ENCODE data around the gene ZNF701.
"Not testable (repeated sequence)": the region's sequence is repeated elsewhere in the genome, so short reads cannot be mapped to it uniquely, and the experiment has no call there.

The ZNF701 gene

DNA sequence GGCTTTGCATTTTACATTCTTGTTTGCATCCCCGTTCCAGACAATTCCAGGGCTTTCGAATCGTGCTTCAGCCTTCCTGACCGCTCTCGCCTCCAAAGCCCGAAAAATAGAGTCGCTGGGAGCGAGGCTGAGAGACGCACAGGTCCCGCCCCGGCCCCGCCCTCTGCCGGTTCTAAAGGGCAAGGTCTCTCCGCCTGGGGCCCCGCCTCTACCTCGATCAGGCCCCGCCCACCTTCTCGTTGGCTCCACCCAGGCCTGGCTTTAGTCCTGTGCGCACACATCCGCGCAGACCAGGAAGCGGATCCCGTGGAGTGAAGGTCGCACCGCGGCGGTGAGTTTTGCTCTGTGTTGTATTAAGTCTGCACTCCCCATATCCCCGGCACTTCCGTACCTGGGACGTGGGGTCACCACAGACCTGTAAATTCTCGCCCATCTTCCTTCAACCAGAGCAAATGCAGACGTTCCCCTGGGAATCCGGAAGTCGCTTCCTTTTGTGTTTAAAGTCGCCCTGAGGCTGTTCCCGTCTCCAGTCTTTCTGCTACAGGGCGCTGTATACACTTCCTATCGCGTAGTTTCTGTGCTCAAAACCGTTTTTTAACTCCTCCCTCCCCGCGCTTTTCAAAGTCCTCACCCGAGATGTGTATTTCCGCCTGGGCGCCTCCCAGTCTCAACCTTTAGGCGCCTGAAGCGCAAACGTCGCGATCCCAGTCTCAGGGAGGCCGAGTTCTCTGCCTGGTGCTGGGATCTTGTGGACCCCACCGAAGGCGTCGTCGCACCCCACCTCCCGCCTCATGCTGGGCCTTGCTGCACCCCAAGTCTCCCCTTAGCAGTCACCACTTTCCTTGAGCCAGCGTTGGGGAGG, at the start of gene ZNF701:
ZNF701 (plus strand) TSS at position 288 of the 862 bp plus-strand sequence. CDS start 3,861 bp downstream, outside the sequence.
- H3K4me1 ChIP-seq (ENCODE audit: control insufficient read depth in 5 of 5, insufficient read depth in 5 of 5, low read length in 5 of 5), result peaks cover 1 to 17% (median 16%) of the 10 kb centered on the region in 5 donors
- H3K9ac ChIP-seq (ENCODE audit: low read length in 5 of 5), result peak within 1 kb of the TSS; percentile 73 to 90 (median 84)
- peaks cover 3 to 28% (median 13%) of the 10 kb centered on the region in 5 donors for H3K36me3 ChIP-seq (ENCODE audit: control insufficient read depth in 5 of 5, insufficient read depth in 5 of 5, low read length in 5 of 5)
- peaks cover 0 to 5% (median 0%) of the 10 kb centered on the region in 5 donors for H3K9me3 ChIP-seq (ENCODE audit: control insufficient read depth in 5 of 5, low read length in 5 of 5)
- H3K27ac ChIP-seq (ENCODE audit: low read depth, low read length), result peak within 1 kb of the TSS; percentile 77
- H3K27me3 ChIP-seq (ENCODE audit: control insufficient read depth in 5 of 5, insufficient read depth in 4 of 5, low read length in 5 of 5), result no peaks in the 10 kb centered on the region
- H3K4me3 ChIP-seq (ENCODE audit: low read depth in 1 of 5, low read length in 5 of 5), result peak within 1 kb of the TSS; percentile 99 to 100 (median 99)

DNA sequence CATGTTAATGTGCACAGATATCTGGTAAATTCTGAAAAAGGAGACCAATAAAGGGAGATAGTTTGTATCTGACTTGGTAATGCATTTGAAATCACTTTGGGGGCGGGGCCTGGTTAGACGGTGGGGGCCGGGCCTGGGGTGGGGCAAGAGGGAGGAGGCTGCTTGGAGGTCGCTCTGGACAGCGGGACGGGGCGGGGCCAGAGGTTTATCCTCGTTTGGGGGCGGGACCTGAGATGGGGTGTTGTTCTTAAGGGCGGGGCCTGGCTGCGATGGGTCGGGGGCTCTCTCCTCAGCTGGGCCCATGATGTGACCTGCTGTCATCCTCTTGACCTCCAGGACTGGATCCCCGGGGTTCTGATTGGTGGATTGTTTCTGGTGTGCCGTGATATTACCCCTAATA, 47.5 kb upstream of the ZNF701 start:
- Histone ChIP-seq H3K9me3 (ENCODE audit: control insufficient read depth in 5 of 5, low read length in 5 of 5) (peaks cover 0 to 8% (median 5%) of the 10 kb centered on the region in 5 donors), H3K4me3 (ENCODE audit: low read depth in 1 of 5, low read length in 5 of 5) (no peak overlapping the region), H3K4me1 (ENCODE audit: control insufficient read depth in 5 of 5, insufficient read depth in 5 of 5, low read length in 5 of 5) (peaks cover 0 to 7% (median 3%) of the 10 kb centered on the region in 5 donors), H3K27ac (ENCODE audit: low read depth, low read length) (no peak overlapping the region), H3K9ac (ENCODE audit: low read length in 5 of 5) (no peak overlapping the region), H3K36me3 (ENCODE audit: control insufficient read depth in 5 of 5, insufficient read depth in 5 of 5, low read length in 5 of 5) (no peaks in the 10 kb centered on the region), H3K27me3 (ENCODE audit: control insufficient read depth in 5 of 5, insufficient read depth in 4 of 5, low read length in 5 of 5) (no peaks in the 10 kb centered on the region)

GRCh38 chr19:52524086-52524485, 46.0 kb upstream of the ZNF701 start:
- Histone ChIP-seq H3K9me3 (ENCODE audit: control insufficient read depth in 5 of 5, low read length in 5 of 5) (peaks cover 0 to 5% (median 0%) of the 10 kb centered on the region in 5 donors), H3K36me3 (ENCODE audit: control insufficient read depth in 5 of 5, insufficient read depth in 5 of 5, low read length in 5 of 5) (no peaks in the 10 kb centered on the region), H3K4me1 (ENCODE audit: control insufficient read depth in 5 of 5, insufficient read depth in 5 of 5, low read length in 5 of 5) (peaks cover 1 to 20% (median 16%) of the 10 kb centered on the region in 5 donors), H3K4me3 (ENCODE audit: low read depth in 1 of 5, low read length in 5 of 5) (no peak overlapping the region), H3K27me3 (ENCODE audit: control insufficient read depth in 5 of 5, insufficient read depth in 4 of 5, low read length in 5 of 5) (no peaks in the 10 kb centered on the region), H3K27ac (ENCODE audit: low read depth, low read length) (no peak overlapping the region), H3K9ac (ENCODE audit: low read length in 5 of 5) (no peak overlapping the region)

GRCh38 chr19:52527134-52527955, 42.7 kb upstream of the ZNF701 start, which contains the start of gene ZNF808:
TSS of gene ZNF808 (plus strand) at chr19:52527668. CDS start at chr19:52543285, 15,617 bp downstream.
- Histone ChIP-seq H3K36me3 (ENCODE audit: control insufficient read depth in 5 of 5, insufficient read depth in 5 of 5, low read length in 5 of 5) (no peaks in the 10 kb centered on the region), H3K9me3 (ENCODE audit: control insufficient read depth in 5 of 5, low read length in 5 of 5) (no peaks in the 10 kb centered on the region), H3K27ac (ENCODE audit: low read depth, low read length) (peak within 1 kb of the TSS; percentile 93), H3K4me1 (ENCODE audit: control insufficient read depth in 5 of 5, insufficient read depth in 5 of 5, low read length in 5 of 5) (peaks cover 1 to 22% (median 16%) of the 10 kb centered on the region in 5 donors), H3K27me3 (ENCODE audit: control insufficient read depth in 5 of 5, insufficient read depth in 4 of 5, low read length in 5 of 5) (no peaks in the 10 kb centered on the region), H3K4me3 (ENCODE audit: low read depth in 1 of 5, low read length in 5 of 5) (peak within 1 kb of the TSS; percentile 87 to 96 (median 93)), H3K9ac (ENCODE audit: low read length in 5 of 5) (peak within 1 kb of the TSS; percentile 86 to 96 (median 92))

DNA sequence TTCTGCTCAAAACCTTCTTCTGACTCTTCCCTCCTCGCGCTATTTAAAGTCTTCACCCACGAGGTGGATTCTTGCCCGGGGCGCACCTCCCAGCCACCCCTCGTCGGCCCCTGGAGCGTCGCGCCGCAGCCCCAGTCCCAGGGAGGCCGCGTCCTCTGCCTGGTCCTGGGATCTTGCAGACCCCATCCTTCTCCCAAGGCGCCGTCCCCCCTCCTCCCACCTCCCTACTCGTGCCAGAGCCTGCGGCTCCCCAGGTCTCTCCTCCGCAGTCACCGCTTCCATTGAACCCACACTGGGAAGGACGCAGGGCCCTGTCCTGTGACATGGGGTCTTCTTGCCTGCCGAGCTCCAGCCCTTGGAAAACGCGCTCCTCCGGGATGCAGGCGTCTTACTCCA, 42.1 kb upstream of the ZNF701 start:
- Histone ChIP-seq H3K9me3 (ENCODE audit: control insufficient read depth in 5 of 5, low read length in 5 of 5) (no peaks in the 10 kb centered on the region), H3K36me3 (ENCODE audit: control insufficient read depth in 5 of 5, insufficient read depth in 5 of 5, low read length in 5 of 5) (no peaks in the 10 kb centered on the region), H3K9ac (ENCODE audit: low read length in 5 of 5) (peak overlapping the region; percentile 86 to 96 (median 92)), H3K27me3 (ENCODE audit: control insufficient read depth in 5 of 5, insufficient read depth in 4 of 5, low read length in 5 of 5) (no peaks in the 10 kb centered on the region), H3K27ac (ENCODE audit: low read depth, low read length) (peak overlapping the region; percentile 89), H3K4me1 (ENCODE audit: control insufficient read depth in 5 of 5, insufficient read depth in 5 of 5, low read length in 5 of 5) (peaks cover 1 to 22% (median 16%) of the 10 kb centered on the region in 5 donors), H3K4me3 (ENCODE audit: low read depth in 1 of 5, low read length in 5 of 5) (peak overlapping the region; percentile 87 to 96 (median 92))

DNA sequence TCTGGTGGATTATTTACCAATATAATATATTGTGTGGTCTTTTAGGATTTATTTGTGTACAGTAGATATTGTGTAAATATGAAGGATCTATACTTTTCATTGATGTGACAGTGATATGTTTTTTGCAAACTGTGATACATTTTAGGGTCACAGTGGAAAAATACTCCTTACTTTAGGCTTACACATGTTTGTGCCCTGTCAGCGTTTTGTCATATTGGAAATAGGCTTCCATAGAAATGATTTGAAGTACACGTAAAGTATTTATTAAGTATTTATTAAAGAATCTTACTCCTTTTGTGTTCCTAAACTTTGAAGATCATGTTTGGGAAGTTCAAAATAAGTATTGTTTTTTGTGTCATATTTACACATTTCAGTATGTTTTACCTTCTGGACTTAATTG, 37.6 kb upstream of the ZNF701 start:
- H3K9ac ChIP-seq (ENCODE audit: low read length in 5 of 5), result no peak overlapping the region
- no peak overlapping the region for H3K4me3 ChIP-seq (ENCODE audit: low read depth in 1 of 5, low read length in 5 of 5)
- H3K36me3 ChIP-seq (ENCODE audit: control insufficient read depth in 5 of 5, insufficient read depth in 5 of 5, low read length in 5 of 5), result no peaks in the 10 kb centered on the region
- H3K9me3 ChIP-seq (ENCODE audit: control insufficient read depth in 5 of 5, low read length in 5 of 5), result no peaks in the 10 kb centered on the region
- no peak overlapping the region for H3K27ac ChIP-seq (ENCODE audit: low read depth, low read length)
- peaks cover 1 to 44% (median 41%) of the 10 kb centered on the region in 5 donors for H3K4me1 ChIP-seq (ENCODE audit: control insufficient read depth in 5 of 5, insufficient read depth in 5 of 5, low read length in 5 of 5)
- H3K27me3 ChIP-seq (ENCODE audit: control insufficient read depth in 5 of 5, insufficient read depth in 4 of 5, low read length in 5 of 5), result no peaks in the 10 kb centered on the region

DNA sequence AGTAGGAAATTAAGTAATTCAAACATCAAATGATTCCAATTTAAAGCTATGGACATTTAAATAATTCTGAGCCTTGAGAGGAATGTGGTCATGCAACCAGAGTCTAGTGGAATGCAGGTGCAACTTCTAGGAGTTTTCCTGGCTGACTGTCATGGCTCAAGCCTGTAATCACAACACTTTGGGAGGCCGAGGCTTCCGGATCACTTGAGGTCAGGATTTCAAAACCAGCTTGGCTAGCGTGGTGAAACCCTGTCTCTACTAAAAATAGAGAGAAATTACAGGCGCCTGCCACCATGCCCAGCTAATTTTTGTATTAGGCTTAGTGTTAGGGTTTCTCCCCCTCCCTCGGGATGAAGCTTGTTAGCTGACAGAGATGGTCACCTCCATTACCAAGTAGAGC, 36.2 kb upstream of the ZNF701 start:
- Histone ChIP-seq H3K27me3 (ENCODE audit: control insufficient read depth in 5 of 5, insufficient read depth in 4 of 5, low read length in 5 of 5) (no peaks in the 10 kb centered on the region), H3K27ac (ENCODE audit: low read depth, low read length) (peak overlapping the region; percentile 75), H3K4me3 (ENCODE audit: low read depth in 1 of 5, low read length in 5 of 5) (no peak overlapping the region), H3K9ac (ENCODE audit: low read length in 5 of 5) (no peak overlapping the region), H3K4me1 (ENCODE audit: control insufficient read depth in 5 of 5, insufficient read depth in 5 of 5, low read length in 5 of 5) (peaks cover 0 to 32% (median 29%) of the 10 kb centered on the region in 5 donors), H3K36me3 (ENCODE audit: control insufficient read depth in 5 of 5, insufficient read depth in 5 of 5, low read length in 5 of 5) (no peaks in the 10 kb centered on the region), H3K9me3 (ENCODE audit: control insufficient read depth in 5 of 5, low read length in 5 of 5) (no peaks in the 10 kb centered on the region)

DNA sequence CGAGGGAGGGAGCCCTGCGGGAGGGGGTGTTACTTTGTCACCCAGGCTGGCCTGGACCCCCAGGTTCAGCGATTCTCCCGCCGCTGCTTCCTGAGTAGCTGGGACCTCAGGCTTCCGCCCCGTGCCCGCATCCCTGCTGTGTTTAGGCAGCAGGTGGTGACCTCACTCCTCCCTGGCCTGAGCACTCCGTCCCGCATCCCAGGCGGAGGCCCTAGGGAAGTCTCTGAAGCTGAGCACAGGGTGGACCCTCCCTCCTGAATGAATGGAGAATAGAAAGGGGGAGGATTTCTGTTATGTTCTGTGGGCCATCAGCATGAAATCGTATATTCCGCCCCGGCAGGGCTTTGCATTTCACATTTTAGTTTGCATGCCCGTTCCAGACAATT, 34.7 kb upstream of the ZNF701 start:
- H3K4me3 ChIP-seq (ENCODE audit: low read depth in 1 of 5, low read length in 5 of 5), result peak overlapping the region; percentile 70 to 91 (median 82)
- peak overlapping the region; percentile 72 for H3K27ac ChIP-seq (ENCODE audit: low read depth, low read length)
- H3K4me1 ChIP-seq (ENCODE audit: control insufficient read depth in 5 of 5, insufficient read depth in 5 of 5, low read length in 5 of 5), result peaks cover 0 to 31% (median 28%) of the 10 kb centered on the region in 5 donors
- not testable (repeated sequence) for H3K9me3 ChIP-seq (ENCODE audit: control insufficient read depth in 5 of 5, low read length in 5 of 5); H3K27me3 ChIP-seq (ENCODE audit: control insufficient read depth in 5 of 5, insufficient read depth in 4 of 5, low read length in 5 of 5); H3K9ac ChIP-seq (ENCODE audit: low read length in 5 of 5); H3K36me3 ChIP-seq (ENCODE audit: control insufficient read depth in 5 of 5, insufficient read depth in 5 of 5, low read length in 5 of 5)

- peaks cover 0 to 31% (median 28%) of the 10 kb centered on the region in 5 donors for H3K4me1 ChIP-seq (ENCODE audit: control insufficient read depth in 5 of 5, insufficient read depth in 5 of 5, low read length in 5 of 5)
- H3K27me3 ChIP-seq (ENCODE audit: control insufficient read depth in 5 of 5, insufficient read depth in 4 of 5, low read length in 5 of 5), result no peaks in the 10 kb centered on the region
- peak overlapping the region; percentile 72 for H3K27ac ChIP-seq (ENCODE audit: low read depth, low read length)
- H3K36me3 ChIP-seq (ENCODE audit: control insufficient read depth in 5 of 5, insufficient read depth in 5 of 5, low read length in 5 of 5), result no peaks in the 10 kb centered on the region
- no peaks in the 10 kb centered on the region for H3K9me3 ChIP-seq (ENCODE audit: control insufficient read depth in 5 of 5, low read length in 5 of 5)
- H3K4me3 ChIP-seq (ENCODE audit: low read depth in 1 of 5, low read length in 5 of 5), result peak overlapping the region; percentile 75 to 91 (median 87)
- H3K9ac ChIP-seq (ENCODE audit: low read length in 5 of 5), result peak overlapping the region; percentile 26 to 81 (median 69)
Observed at GRCh38 chr19:52535771-52536447, 34.2 kb upstream of the ZNF701 start.
